Astrocyte (in vitro differentiated cells and primary cell): ENCODE data around the gene LECT2.

ENCODE experiments used
- EZH2 ChIP-seq: IDR thresholded peaks from 2 replicates; pipeline ENCODE4 v1.6.1; 2012; ENCODE audit warnings: mild to moderate bottlenecking, low read length, inconsistent platforms; ENCODE audit not compliant: insufficient read depth
- TF ChIP-seq, protein P1 (sequence below): IDR thresholded peaks from 2 replicates; pipeline ENCODE4 v1.5.1; 2011; ENCODE audit warnings: low read depth, mild to moderate bottlenecking, inconsistent platforms, low read length, moderate library complexity; ENCODE audit not compliant: insufficient read depth

DNA sequence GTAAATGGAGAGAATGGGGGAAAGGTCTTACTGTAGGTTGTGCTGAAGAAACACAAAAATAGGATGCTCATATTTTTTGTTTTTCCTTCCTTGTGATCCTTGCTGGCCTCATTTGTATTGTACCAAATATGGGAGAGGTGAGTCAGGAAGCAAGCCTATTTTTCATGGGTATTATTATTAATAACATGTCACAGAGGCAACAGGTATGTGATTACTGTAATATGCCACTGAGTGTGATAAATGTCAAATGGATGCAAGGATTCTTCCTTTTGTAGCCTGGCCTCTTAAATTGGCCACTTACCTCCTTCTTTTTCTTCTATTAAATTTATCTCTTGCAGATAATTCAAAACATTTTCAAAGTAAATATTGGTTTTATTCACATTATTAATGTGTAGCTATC is 10.2 kb downstream of the LECT2 start:
- TF ChIP-seq, protein P1, sequence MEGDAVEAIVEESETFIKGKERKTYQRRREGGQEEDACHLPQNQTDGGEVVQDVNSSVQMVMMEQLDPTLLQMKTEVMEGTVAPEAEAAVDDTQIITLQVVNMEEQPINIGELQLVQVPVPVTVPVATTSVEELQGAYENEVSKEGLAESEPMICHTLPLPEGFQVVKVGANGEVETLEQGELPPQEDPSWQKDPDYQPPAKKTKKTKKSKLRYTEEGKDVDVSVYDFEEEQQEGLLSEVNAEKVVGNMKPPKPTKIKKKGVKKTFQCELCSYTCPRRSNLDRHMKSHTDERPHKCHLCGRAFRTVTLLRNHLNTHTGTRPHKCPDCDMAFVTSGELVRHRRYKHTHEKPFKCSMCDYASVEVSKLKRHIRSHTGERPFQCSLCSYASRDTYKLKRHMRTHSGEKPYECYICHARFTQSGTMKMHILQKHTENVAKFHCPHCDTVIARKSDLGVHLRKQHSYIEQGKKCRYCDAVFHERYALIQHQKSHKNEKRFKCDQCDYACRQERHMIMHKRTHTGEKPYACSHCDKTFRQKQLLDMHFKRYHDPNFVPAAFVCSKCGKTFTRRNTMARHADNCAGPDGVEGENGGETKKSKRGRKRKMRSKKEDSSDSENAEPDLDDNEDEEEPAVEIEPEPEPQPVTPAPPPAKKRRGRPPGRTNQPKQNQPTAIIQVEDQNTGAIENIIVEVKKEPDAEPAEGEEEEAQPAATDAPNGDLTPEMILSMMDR, result no peak
- no peak for TF ChIP-seq EZH2
